HG02571 (cell line): ENCODE data around the gene ADH7.
"Not testable (repeated sequence)": the region's sequence is repeated elsewhere in the genome, so short reads cannot be mapped to it uniquely, and the experiment has no call there.

ENCODE experiments used
- ATAC-seq: cut with Tn5 transposase; IDR thresholded peaks from one replicate; pipeline ENCODE4 v1.9.1; 2021; ENCODE audit warnings: mild to moderate bottlenecking, moderate library complexity; ENCODE audit not compliant: unreplicated experiment

The ADH7 gene

GRCh38 chr4:99417125-99417524 lies 18.0 kb downstream of the ADH7 start:
- no peak for ATAC-seq

GRCh38 chr4:99415762-99416161 lies 19.4 kb downstream of the ADH7 start:
- ATAC-seq: not testable (repeated sequence)

GRCh38 chr4:99414902-99415301 lies 20.2 kb downstream of the ADH7 start:
- ATAC-seq: not testable (repeated sequence)

GRCh38 chr4:99414401-99414800 lies 20.7 kb downstream of the ADH7 start:
- ATAC-seq: no peak

GRCh38 chr4:99413140-99413539 lies 22.0 kb downstream of the ADH7 start:
- ATAC-seq: no peak

GRCh38 chr4:99411041-99411440 lies 24.1 kb downstream of the ADH7 start:
- no peak for ATAC-seq

GRCh38 chr4:99410075-99410474 lies 25.1 kb downstream of the ADH7 start:
- no peak for ATAC-seq

GRCh38 chr4:99408346-99408745 lies 26.8 kb downstream of the ADH7 start:
- ATAC-seq: no peak

- peak; percentile 17 for ATAC-seq
Observed at GRCh38 chr4:99405433-99406115, 29.6 kb downstream of the ADH7 start.

GRCh38 chr4:99404595-99405287 lies 30.4 kb downstream of the ADH7 start:
- peak; percentile 80 for ATAC-seq

GRCh38 chr4:99403380-99404184 lies 31.6 kb downstream of the ADH7 start:
- ATAC-seq: peak; percentile 73

GRCh38 chr4:99402765-99403164 lies 32.4 kb downstream of the ADH7 start:
- no peak for ATAC-seq

GRCh38 chr4:99400831-99401230 lies 34.3 kb downstream of the ADH7 start:
- no peak for ATAC-seq

GRCh38 chr4:99399017-99399416 lies 36.1 kb downstream of the ADH7 start:
- no peak for ATAC-seq

GRCh38 chr4:99395595-99396364 lies 39.4 kb downstream of the ADH7 start:
- ATAC-seq: no peak

GRCh38 chr4:99394896-99395295 lies 40.2 kb downstream of the ADH7 start:
- ATAC-seq: no peak

- ATAC-seq: no peak
Observed at GRCh38 chr4:99390055-99390454, 45.1 kb downstream of the ADH7 start.

- ATAC-seq: no peak
Observed at GRCh38 chr4:99389606-99390005, 45.5 kb downstream of the ADH7 start.

- no peak for ATAC-seq
Observed at GRCh38 chr4:99383833-99384392, 51.2 kb downstream of the ADH7 start.

- no peak for ATAC-seq
Observed at GRCh38 chr4:99383399-99383798, 51.7 kb downstream of the ADH7 start.
